SK-N-SH (cell line): ENCODE data around the gene TMEM14A.

Experiments
- EP300 ChIP-seq, 2 experiments: IDR thresholded peaks; 2 replicates each; pipeline versions ENCODE4 v1.4.0 to v1.6.1; 2012; ENCODE audit warnings: borderline replicate concordance in 1 of 2, low read depth in 1 of 2, low read length in 1 of 2
- GABPA ChIP-seq: IDR thresholded peaks from 2 replicates; pipeline ENCODE4 v1.4.0; 2012; ENCODE audit warnings: low read depth, mild to moderate bottlenecking
- MEF2A ChIP-seq: IDR thresholded peaks from 2 replicates; pipeline ENCODE4 v1.4.0; 2012; ENCODE audit warnings: low read depth, borderline replicate concordance
- RCOR1 ChIP-seq: fragments of 150-350 bp; IDR thresholded peaks from 2 replicates; pipeline ENCODE4 v1.6.1; 2017; ENCODE audit warnings: antibody characterized with exemption, low read length
- RFX5 ChIP-seq: IDR thresholded peaks from 2 replicates; pipeline ENCODE4 v1.6.1; 2012; ENCODE audit warnings: mild to moderate bottlenecking, improper control_type of control experiment, low read length
- SMC3 ChIP-seq: IDR thresholded peaks from 2 replicates; pipeline ENCODE4 v1.6.1; 2012; ENCODE audit warnings: low read depth, low read length, improper control_type of control experiment
- TF ChIP-seq, protein P1 (sequence below): fragments of 200-600 bp; sonication (generic); IDR thresholded peaks from 2 replicates; pipeline ENCODE4 v1.6.1; 2017; ENCODE audit warnings: antibody characterized with exemption, mild to moderate bottlenecking, moderate library complexity

DNA sequence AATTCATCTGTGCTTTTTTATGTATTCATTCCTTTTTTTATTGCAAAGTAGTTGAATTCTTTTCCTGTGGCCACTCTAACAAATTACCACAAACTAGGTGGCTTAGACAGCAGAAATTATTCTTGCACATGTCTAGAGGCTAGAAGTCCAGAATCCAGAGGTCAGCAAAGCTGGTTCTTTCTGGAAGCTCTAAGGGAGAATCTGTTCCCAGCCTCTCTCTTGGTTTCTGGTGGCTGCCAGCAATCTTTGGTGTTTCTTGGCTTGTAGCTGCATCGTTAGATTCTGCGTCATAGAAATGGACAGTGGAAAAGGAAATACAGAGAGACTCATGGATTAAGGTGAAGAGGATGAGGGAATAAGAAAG lies 53.1 kb downstream of the TMEM14A start:
- TF ChIP-seq EP300 (IDR thresholded peaks at IDR 0.05; ENCODE audit: borderline replicate concordance in 1 of 2, low read depth in 1 of 2, low read length in 1 of 2) (no peak), MEF2A (no peak), GABPA (no peak), RFX5 (no peak), SMC3 (no peak), RCOR1 (no peak)
- TF ChIP-seq, protein P1, sequence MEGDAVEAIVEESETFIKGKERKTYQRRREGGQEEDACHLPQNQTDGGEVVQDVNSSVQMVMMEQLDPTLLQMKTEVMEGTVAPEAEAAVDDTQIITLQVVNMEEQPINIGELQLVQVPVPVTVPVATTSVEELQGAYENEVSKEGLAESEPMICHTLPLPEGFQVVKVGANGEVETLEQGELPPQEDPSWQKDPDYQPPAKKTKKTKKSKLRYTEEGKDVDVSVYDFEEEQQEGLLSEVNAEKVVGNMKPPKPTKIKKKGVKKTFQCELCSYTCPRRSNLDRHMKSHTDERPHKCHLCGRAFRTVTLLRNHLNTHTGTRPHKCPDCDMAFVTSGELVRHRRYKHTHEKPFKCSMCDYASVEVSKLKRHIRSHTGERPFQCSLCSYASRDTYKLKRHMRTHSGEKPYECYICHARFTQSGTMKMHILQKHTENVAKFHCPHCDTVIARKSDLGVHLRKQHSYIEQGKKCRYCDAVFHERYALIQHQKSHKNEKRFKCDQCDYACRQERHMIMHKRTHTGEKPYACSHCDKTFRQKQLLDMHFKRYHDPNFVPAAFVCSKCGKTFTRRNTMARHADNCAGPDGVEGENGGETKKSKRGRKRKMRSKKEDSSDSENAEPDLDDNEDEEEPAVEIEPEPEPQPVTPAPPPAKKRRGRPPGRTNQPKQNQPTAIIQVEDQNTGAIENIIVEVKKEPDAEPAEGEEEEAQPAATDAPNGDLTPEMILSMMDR = no peak
